ENCODE measurements around the gene RAB3B. TPM values are rescaled to one million over a fixed set of nuclear protein-coding genes. Genes with fewer than 3 reads are reported as not detected.

Gene RAB3B
- total RNA-seq, 1 donor from 2014 or later = 12.9 TPM

- DNase-seq = peak; percentile 99
- H3K27ac Mint-ChIP-seq (ENCODE audit: unreplicated experiment) = no peak within 1 kb of the TSS
- H3K36me3 Mint-ChIP-seq (ENCODE audit: unreplicated experiment) = no peaks in the 10 kb centered on the region
- H3K27me3 Mint-ChIP-seq (ENCODE audit: unreplicated experiment) = peaks cover 2% of the 10 kb centered on the region
- H3K4me1 Mint-ChIP-seq (ENCODE audit: low read depth, unreplicated experiment) = peaks cover 11% of the 10 kb centered on the region
- TF ChIP-seq CTCF (IDR thresholded peaks at IDR 0.05; ENCODE audit: partially characterized antibody, unreplicated experiment) = no peak
- H3K9me3 Mint-ChIP-seq (ENCODE audit: unreplicated experiment) = no peaks in the 10 kb centered on the region
- H3K4me3 Mint-ChIP-seq (ENCODE audit: unreplicated experiment) = no peak within 1 kb of the TSS
These were observed 111.7 kb downstream of the RAB3B start, which contains the start of gene NRDC for GRCh38 chr1:51878616-51879336. Gene NRDC (minus strand): TSS chr1:51878727. CDS start chr1:51878615, 112 bp downstream.

- no peak for DNase-seq
- no peak overlapping the region for H3K4me3 Mint-ChIP-seq (ENCODE audit: unreplicated experiment)
- peaks cover 11% of the 10 kb centered on the region for H3K4me1 Mint-ChIP-seq (ENCODE audit: low read depth, unreplicated experiment)
- peaks cover 2% of the 10 kb centered on the region for H3K27me3 Mint-ChIP-seq (ENCODE audit: unreplicated experiment)
- no peaks in the 10 kb centered on the region for H3K9me3 Mint-ChIP-seq (ENCODE audit: unreplicated experiment)
- H3K27ac Mint-ChIP-seq (ENCODE audit: unreplicated experiment) = no peak overlapping the region
- H3K36me3 Mint-ChIP-seq (ENCODE audit: unreplicated experiment) = no peaks in the 10 kb centered on the region
- TF ChIP-seq CTCF (IDR thresholded peaks at IDR 0.05; ENCODE audit: partially characterized antibody, unreplicated experiment) = no peak
These were observed 112.2 kb downstream of the RAB3B start for GRCh38 chr1:51878308-51878615.

GRCh38 chr1:51877434-51878307 lies 112.8 kb downstream of the RAB3B start:
- no peak overlapping the region for H3K27ac Mint-ChIP-seq (ENCODE audit: unreplicated experiment)
- peaks cover 2% of the 10 kb centered on the region for H3K27me3 Mint-ChIP-seq (ENCODE audit: unreplicated experiment)
- no peak for DNase-seq
- H3K4me1 Mint-ChIP-seq (ENCODE audit: low read depth, unreplicated experiment) = peaks cover 11% of the 10 kb centered on the region
- H3K9me3 Mint-ChIP-seq (ENCODE audit: unreplicated experiment) = no peaks in the 10 kb centered on the region
- no peak overlapping the region for H3K4me3 Mint-ChIP-seq (ENCODE audit: unreplicated experiment)
- TF ChIP-seq CTCF (IDR thresholded peaks at IDR 0.05; ENCODE audit: partially characterized antibody, unreplicated experiment) = no peak
- H3K36me3 Mint-ChIP-seq (ENCODE audit: unreplicated experiment) = no peaks in the 10 kb centered on the region

- Mint-ChIP-seq H3K4me3 (ENCODE audit: unreplicated experiment) (no peak overlapping the region), H3K27me3 (ENCODE audit: unreplicated experiment) (peaks cover 2% of the 10 kb centered on the region), H3K36me3 (ENCODE audit: unreplicated experiment) (no peaks in the 10 kb centered on the region), H3K9me3 (ENCODE audit: unreplicated experiment) (no peaks in the 10 kb centered on the region), H3K27ac (ENCODE audit: unreplicated experiment) (no peak overlapping the region), H3K4me1 (ENCODE audit: low read depth, unreplicated experiment) (peaks cover 11% of the 10 kb centered on the region)
- TF ChIP-seq CTCF (IDR thresholded peaks at IDR 0.05; ENCODE audit: partially characterized antibody, unreplicated experiment) = no peak
- DNase-seq = no peak
These were observed 114.7 kb downstream of the RAB3B start for GRCh38 chr1:51875836-51876235.

Data from glutamatergic neuron (in vitro differentiated cells).